HL-60 (cell line): ENCODE data around the gene MAD1L1.

Source experiments
- CTCF ChIP-seq: IDR thresholded peaks from one replicate; pipeline ENCODE4 v1.5.1; 2011; ENCODE audit warnings: low read length, control low read depth, inconsistent platforms; ENCODE audit not compliant: insufficient read depth
- GABPA ChIP-seq: IDR thresholded peaks from 2 replicates; pipeline ENCODE4 v1.6.1; 2012; ENCODE audit warnings: low read depth
- POLR2AphosphoS5 ChIP-seq: IDR thresholded peaks from 2 replicates; pipeline ENCODE4 v1.6.1; 2012; ENCODE audit warnings: low read depth
- REST ChIP-seq: IDR thresholded peaks from 2 replicates; pipeline ENCODE4 v1.6.1; 2012; ENCODE audit warnings: low read depth; ENCODE audit not compliant: insufficient replicate concordance
- SPI1 ChIP-seq: IDR thresholded peaks from 2 replicates; pipeline ENCODE4 v1.6.1; 2012; ENCODE audit warnings: low read depth, mild to moderate bottlenecking, borderline replicate concordance

GRCh38 chr7:2043316-2044039 lies 189.3 kb downstream of the MAD1L1 start:
- TF ChIP-seq CTCF (no peak), GABPA (no peak), POLR2AphosphoS5 (no peak), SPI1 (no peak), REST (no peak)
